PC-9 (cell line): ENCODE results near the gene HOXD3. TPM values are rescaled to one million over a fixed set of nuclear protein-coding genes. Genes with fewer than 3 reads are reported as not detected.

Experiments used
- BruUV-seq: library from RNA; stranded (reverse); fragments of 400-500 nt; replicated peaks from 2 replicates; lab custom pipeline; 2021; lab: Mats Ljungman, UMichigan
- CTCF ChIA-PET: fragments of 300-600 bp; sonication (Branson Sonifier 250); formaldehyde crosslinking; loops from one replicate; lab custom pipeline; 2022; ENCODE audit warnings: antibody characterized with exemption; lab: Charles Lee
- POLR2A ChIA-PET: fragments of 300-600 bp; sonication (Branson Sonifier 250); formaldehyde crosslinking; loops from one replicate; lab custom pipeline; 2022; ENCODE audit warnings: antibody characterized with exemption; ENCODE audit not compliant: unreplicated experiment; lab: Charles Lee
- DNase-seq, 2 experiments: peaks; one replicate each; pipeline versions ENCODE4 v3.0.0 to v3.0.0-alpha.2; 2015 to 2022; ENCODE audit warnings: mixed read lengths in 1 of 2
- H2AFZ ChIP-seq: fragments of 200-600 bp; sonication (generic); 2 replicates; pipeline ENCODE4 v1.8.1; 2017; ENCODE audit warnings: antibody characterized with exemption
- H3F3A ChIP-seq: fragments of 200-600 bp; sonication (generic); 2 replicates; pipeline ENCODE4 v1.8.1; 2017; ENCODE audit warnings: antibody characterized with exemption, mild to moderate bottlenecking, low read depth; ENCODE audit not compliant: insufficient read depth
- H3K27ac ChIP-seq: fragments of 200-600 bp; sonication (generic); 2 replicates; pipeline ENCODE4 v1.6.1; 2016; ENCODE audit warnings: mixed run types
- H3K27me3 ChIP-seq: fragments of 200-600 bp; sonication (generic); 2 replicates; pipeline ENCODE4 v1.6.1; 2016; ENCODE audit warnings: low read depth, mixed run types; ENCODE audit not compliant: insufficient read depth
- H3K36me3 ChIP-seq: fragments of 200-600 bp; sonication (generic); 2 replicates; pipeline ENCODE4 v1.6.1; 2016; ENCODE audit warnings: low read depth, mixed run types
- H3K4me1 ChIP-seq: fragments of 200-600 bp; sonication (generic); replicated peaks from 2 replicates; pipeline ENCODE4 v1.6.1; 2016; ENCODE audit warnings: mixed run types; ENCODE audit not compliant: insufficient read depth
- H3K4me2 ChIP-seq: fragments of 200-600 bp; sonication (generic); 2 replicates; pipeline ENCODE4 v1.6.1; 2017; ENCODE audit warnings: mixed run types
- H3K4me3 ChIP-seq: fragments of 200-600 bp; sonication (generic); 2 replicates; pipeline ENCODE4 v1.6.1; 2016; ENCODE audit warnings: mixed run types
- H3K79me2 ChIP-seq: fragments of 200-600 bp; sonication (generic); 2 replicates; pipeline ENCODE4 v1.6.1; 2017; ENCODE audit warnings: low read depth, mixed run types
- H3K9me2 ChIP-seq: fragments of 200-600 bp; sonication (generic); 2 replicates; pipeline ENCODE4 v1.8.1; 2017; ENCODE audit warnings: mild to moderate bottlenecking; ENCODE audit not compliant: insufficient read depth
- H3K9me3 ChIP-seq: fragments of 200-600 bp; sonication (generic); 2 replicates; pipeline ENCODE4 v1.8.1; 2016; ENCODE audit warnings: low read depth; ENCODE audit not compliant: insufficient read depth
- H4K20me1 ChIP-seq: fragments of 200-600 bp; sonication (generic); 2 replicates; pipeline ENCODE4 v1.8.1; 2017; ENCODE audit not compliant: insufficient read depth
- EZH2 ChIP-seq: fragments of 200-600 bp; sonication (generic); IDR thresholded peaks from 2 replicates; pipeline ENCODE4 v1.8.0; 2017; ENCODE audit warnings: antibody characterized with exemption, low read depth
- intact Hi-C: fragments of 100-400 bp; cut with micrococcal nuclease; formaldehyde crosslinking; loops from one replicate; pipeline ENCODE4 v1.10.0; 2022; ENCODE audit not compliant: unreplicated experiment
- total RNA-seq: library from RNA; stranded (reverse); gene quantifications from 2 replicates; pipeline ENCODE4 v1.2.3, GENCODE V29; 2021
- TF ChIP-seq, protein P1 (sequence below): fragments of 200-600 bp; sonication (generic); conservative IDR thresholded peaks from 2 replicates; pipeline ENCODE4 v1.6.1; 2017; ENCODE audit warnings: mixed run types, antibody characterized with exemption, mild to moderate bottlenecking, moderate library complexity

HOXD3 gene
- total RNA-seq, 1 experiment from 2014 or later: not detected

DNA sequence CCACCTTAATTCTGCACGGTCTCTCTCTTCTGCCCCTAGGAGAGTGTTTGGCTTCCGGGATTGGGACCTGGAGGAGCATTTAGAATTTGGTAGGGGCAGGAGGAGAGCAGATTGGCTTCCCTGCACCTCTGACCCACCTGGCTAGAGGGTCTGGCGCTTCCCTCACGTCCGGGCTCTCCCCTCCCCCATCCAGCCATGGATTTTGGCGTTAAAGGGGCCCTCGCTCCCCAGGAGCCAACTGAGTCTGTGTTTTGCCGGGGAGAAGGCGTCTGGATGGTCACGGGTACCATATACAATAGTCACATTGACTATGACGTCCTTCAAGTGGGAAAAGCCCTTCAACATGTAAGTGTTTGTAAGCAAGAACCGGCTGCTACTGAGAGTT, 6.6 kb downstream of the HOXD3 start:
- H3F3A ChIP-seq: no peaks in the 10 kb centered on the region
- H4K20me1 ChIP-seq: no peaks in the 10 kb centered on the region
- DNase-seq: no peak
- no peaks in the 10 kb centered on the region for H3K9me2 ChIP-seq
- no peaks in the 10 kb centered on the region for H3K4me1 ChIP-seq
- H3K79me2 ChIP-seq: no peaks in the 10 kb centered on the region
- no peak overlapping the region for H3K4me2 ChIP-seq
- H2AFZ ChIP-seq: no peak overlapping the region
- no peak overlapping the region for H3K27ac ChIP-seq
- intact Hi-C loops: no loop called here
- no peaks in the 10 kb centered on the region for H3K9me3 ChIP-seq
- POLR2A ChIA-PET: no interaction called here
- BruUV-seq: no TSS peak
- TF ChIP-seq, protein P1, sequence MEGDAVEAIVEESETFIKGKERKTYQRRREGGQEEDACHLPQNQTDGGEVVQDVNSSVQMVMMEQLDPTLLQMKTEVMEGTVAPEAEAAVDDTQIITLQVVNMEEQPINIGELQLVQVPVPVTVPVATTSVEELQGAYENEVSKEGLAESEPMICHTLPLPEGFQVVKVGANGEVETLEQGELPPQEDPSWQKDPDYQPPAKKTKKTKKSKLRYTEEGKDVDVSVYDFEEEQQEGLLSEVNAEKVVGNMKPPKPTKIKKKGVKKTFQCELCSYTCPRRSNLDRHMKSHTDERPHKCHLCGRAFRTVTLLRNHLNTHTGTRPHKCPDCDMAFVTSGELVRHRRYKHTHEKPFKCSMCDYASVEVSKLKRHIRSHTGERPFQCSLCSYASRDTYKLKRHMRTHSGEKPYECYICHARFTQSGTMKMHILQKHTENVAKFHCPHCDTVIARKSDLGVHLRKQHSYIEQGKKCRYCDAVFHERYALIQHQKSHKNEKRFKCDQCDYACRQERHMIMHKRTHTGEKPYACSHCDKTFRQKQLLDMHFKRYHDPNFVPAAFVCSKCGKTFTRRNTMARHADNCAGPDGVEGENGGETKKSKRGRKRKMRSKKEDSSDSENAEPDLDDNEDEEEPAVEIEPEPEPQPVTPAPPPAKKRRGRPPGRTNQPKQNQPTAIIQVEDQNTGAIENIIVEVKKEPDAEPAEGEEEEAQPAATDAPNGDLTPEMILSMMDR: no peak
- CTCF ChIA-PET: no interaction called here
- no peaks in the 10 kb centered on the region for H3K36me3 ChIP-seq
- peaks cover 82% of the 10 kb centered on the region for H3K27me3 ChIP-seq
- no peak overlapping the region for H3K4me3 ChIP-seq

DNA sequence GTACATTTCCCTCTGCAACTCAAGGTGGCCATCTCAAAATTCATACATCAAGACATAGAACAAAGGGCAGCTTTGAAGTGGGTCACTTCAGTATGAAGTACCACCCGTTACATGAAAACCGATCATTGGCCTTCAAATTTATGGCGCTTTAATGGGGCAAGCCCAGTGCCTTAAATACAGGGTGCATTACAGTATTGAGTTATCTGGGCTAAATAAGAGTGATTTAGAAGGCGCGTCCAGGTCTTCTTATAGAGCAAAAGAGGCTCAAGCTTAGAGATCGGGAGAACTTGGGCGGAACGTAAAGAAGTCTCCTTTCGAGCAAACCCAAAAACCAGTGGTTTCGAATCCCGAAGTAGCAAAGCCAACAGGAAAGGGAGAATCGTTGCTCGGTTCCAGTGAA, 7.1 kb downstream of the HOXD3 start:
- no peaks in the 10 kb centered on the region for H3K9me3 ChIP-seq
- no peaks in the 10 kb centered on the region for H3K79me2 ChIP-seq
- DNase-seq: no peak
- H3K36me3 ChIP-seq: no peaks in the 10 kb centered on the region
- ChIA-PET CTCF (no interaction called here), POLR2A (no interaction called here)
- no peak overlapping the region for H3K4me3 ChIP-seq
- TF ChIP-seq EZH2: no peak
- no peak overlapping the region for H3K4me2 ChIP-seq
- no peak overlapping the region for H2AFZ ChIP-seq
- H3K9me2 ChIP-seq: no peaks in the 10 kb centered on the region
- BruUV-seq: no TSS peak
- peaks cover 82% of the 10 kb centered on the region for H3K27me3 ChIP-seq
- intact Hi-C loops: no loop called here
- no peaks in the 10 kb centered on the region for H3K4me1 ChIP-seq
- H3K27ac ChIP-seq: no peak overlapping the region
- no peaks in the 10 kb centered on the region for H4K20me1 ChIP-seq
- H3F3A ChIP-seq: no peaks in the 10 kb centered on the region

DNA sequence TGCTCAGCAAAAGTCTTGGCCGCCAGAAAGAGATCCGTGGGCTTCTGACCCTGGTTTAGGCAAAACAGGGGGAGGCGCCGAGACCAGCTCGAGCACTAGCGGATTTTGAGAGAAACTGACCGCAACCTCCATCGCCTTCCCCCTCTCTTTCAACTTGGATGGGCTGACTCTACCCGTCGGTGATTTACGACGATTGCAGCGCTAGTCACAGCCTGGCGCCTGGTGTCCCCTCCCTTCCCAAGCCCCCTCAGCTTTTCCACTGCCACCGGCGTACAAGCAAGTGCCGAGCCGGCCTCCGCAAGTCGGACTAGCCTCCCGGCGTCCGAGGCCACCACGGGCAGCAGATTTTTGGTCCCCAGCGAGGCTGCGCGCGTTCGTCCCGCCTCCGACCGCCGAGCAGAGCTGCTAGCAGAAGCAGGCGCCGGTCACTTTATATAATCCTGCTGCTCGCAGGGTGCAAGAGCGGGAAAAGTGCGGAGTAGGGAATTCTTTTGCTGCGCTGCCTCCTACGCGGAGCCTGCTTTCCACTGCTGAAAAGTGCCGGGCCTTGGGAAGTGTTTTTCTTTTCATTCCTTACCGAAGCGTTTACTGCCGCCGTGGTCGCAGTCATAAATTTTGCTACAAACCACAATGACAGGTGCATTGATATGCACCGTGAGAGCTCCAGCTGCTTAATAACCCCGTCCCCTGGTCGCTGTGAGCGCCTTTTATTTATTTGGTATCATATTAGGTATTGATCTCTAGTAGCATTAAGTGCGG, 7.7 kb downstream of the HOXD3 start:
- no peaks in the 10 kb centered on the region for H3K79me2 ChIP-seq
- H3K4me2 ChIP-seq: no peak overlapping the region
- CTCF ChIA-PET: no interaction called here
- no peak overlapping the region for H3K4me3 ChIP-seq
- no peaks in the 10 kb centered on the region for H4K20me1 ChIP-seq
- BruUV-seq: no TSS peak
- TF ChIP-seq, protein P1: no peak
- TF ChIP-seq EZH2: no peak
- peaks cover 76% of the 10 kb centered on the region for H3K27me3 ChIP-seq
- no peaks in the 10 kb centered on the region for H3K36me3 ChIP-seq
- no peaks in the 10 kb centered on the region for H3K4me1 ChIP-seq
- no peak overlapping the region for H3K27ac ChIP-seq
- H3K9me2 ChIP-seq: no peaks in the 10 kb centered on the region
- H3K9me3 ChIP-seq: no peaks in the 10 kb centered on the region
- no peak overlapping the region for H2AFZ ChIP-seq
- intact Hi-C loops: no loop called here
- no peak for DNase-seq
- no peaks in the 10 kb centered on the region for H3F3A ChIP-seq
- POLR2A ChIA-PET: no interaction called here
